NCI-H2081 treated with DMSO at 0.1 percent for 48 hours (cell line): Measurements from ENCODE around the gene NRAS.

ENCODE experiments used
- DNase-seq: peaks from one replicate; lab custom pipeline; 2025; lab: John Stamatoyannopoulos, UW

Gene NRAS

DNA sequence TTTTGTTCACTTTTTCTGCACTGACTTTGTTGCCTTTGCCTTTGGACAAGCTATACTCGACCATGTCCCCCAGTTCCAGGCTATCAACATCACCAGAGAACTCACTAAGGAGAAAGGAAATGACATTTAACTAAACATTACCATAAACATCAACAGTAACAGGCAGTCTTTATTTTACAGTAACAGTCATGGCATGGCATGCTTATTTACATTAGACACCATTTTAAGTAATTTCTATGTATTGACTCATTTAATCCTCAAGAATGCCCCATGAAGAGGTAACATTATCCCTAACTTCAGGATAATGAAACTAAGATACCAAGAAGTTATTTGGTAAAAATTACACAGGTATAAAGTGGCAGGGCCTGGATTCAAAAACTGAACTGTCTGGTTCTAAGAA lies 8.7 kb upstream of the NRAS start:
- no peak for DNase-seq

DNA sequence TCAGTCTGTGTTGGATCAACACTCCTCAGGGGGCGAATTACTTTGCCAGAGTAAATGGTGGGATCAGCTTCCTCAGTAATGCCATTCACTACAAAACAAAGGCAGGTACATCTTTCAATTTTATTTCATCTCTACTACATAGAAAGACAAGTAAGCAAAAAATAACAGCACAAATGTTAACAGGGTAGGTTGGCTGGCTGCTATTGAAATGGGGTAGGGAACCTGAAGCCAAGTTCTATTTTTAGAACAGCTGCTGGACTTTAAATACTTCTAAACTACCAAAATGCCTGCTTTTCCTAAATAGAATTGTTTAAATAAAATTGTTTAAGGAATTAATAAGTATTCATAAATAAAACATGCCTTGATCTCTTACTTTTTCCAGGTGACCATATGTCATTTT lies 7.3 kb upstream of the NRAS start:
- DNase-seq = no peak

DNA sequence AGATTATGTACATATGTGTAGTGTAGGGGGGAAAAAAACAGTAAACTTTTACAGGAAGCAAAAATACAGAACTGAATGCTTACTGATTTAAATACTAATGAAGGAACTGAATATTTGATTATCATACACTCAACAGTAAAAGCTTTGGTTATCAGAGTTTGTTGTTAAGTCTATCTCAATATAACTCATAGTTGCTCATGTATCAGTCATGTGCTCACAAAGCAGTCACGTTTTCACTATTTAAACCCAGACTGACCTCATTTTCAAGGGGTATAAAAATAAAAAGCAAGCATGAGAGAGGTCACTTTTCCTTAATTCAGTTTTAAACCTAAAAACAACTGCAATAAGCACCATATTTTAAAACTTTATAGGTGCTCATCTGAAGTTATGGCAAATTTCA lies 6.9 kb upstream of the NRAS start:
- no peak for DNase-seq

DNA sequence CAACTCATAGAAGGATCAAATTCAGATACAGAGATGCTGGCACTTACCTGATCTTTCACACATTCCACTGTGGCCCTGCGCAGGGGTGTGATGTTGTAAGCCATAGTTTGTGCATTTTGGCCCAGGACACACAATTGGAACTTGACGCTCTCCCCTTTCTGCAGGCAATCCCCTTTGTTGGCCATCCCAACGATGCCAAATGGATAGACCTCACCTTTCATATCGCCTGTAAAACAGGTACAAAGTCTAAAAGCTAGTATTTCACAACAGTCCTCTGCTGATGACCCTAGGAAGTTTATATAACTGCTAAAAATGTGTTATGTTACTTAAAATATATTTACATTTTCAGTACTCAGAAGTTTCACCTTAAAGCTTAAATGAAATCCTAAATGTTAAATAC lies 3.9 kb upstream of the NRAS start:
- no peak for DNase-seq

DNA sequence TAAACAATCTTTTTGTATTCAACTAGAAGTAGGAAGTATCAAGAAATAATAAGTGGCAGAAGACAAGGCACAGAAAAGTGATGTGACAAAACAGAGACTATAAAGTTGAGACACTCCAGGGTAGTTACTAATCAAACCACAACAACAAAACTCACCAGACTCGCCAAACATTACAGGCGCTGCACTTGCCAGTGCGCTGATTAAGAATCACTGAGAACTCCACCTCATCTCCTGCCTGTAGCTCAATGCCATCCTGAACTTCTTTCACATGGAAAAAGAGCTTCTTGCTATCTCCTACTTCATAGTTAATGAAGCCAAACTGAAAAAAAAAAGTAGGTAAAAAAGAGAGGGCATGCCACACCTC lies 2.8 kb upstream of the NRAS start:
- DNase-seq = no peak

DNA sequence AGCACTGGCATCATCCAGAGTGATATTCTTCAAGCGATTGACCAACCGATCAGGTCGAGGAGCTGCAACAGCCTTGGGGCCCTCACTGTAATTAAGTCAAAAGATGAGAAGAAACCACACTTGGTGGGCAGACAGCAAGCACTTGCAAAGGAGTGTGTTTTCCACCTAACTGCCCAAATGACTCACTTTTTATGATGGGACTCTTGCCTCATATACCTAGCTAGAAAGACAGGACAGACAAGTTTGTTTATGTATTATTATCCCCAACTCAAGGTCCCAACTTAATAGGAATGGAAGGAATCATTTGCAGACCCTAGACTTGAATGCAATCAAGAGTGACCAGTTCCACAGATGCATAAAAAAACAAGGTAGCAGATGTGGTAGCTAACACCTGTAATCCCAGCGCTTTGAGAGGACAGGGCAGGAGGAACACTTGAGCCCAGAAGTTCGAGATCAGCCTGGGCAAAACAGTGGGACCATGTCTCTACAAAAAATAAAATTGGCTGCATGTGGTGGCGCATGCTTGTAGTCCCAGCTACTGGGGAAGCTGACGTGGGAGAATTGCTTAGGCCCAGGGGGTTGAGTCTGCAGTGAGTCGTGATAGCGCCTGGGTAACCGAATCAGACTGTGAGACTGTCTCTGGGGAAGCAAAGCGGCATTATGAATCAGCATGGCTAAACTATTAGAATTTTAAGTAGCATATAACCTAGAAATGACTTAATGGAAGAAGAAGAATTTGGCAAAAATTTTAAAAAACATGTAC lies 2.3 kb upstream of the NRAS start:
- DNase-seq = no peak

DNA sequence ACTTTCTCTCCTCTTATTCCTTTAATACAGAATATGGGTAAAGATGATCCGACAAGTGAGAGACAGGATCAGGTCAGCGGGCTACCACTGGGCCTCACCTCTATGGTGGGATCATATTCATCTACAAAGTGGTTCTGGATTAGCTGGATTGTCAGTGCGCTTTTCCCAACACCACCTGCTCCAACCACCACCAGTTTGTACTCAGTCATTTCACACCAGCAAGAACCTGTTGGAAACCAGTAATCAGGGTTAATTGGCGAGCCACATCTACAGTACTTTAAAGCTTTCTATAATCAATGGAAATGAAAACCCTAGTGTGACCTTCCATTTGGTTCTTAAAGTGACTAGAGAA lies 643 bp downstream of the NRAS start:
- no peak for DNase-seq

DNA sequence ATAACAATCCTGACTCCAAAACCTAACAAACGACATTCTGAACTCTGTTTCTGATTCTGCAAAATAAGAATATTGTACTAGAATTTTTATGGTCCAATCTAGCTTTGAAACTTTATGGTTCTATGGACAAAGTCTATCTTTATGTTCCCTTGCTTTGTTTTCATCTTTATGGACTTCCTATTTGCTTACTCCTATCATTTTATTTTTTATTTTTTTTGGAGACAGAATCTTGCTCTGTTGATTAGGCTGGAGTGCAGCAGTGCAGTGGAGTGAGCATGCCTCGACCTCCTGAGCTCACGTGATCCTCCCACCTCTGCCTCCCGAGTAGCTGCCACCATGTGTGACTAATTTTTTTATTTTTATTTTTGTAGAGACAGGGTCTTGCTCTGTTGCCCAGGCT lies 3.6 kb downstream of the NRAS start:
- no peak for DNase-seq

DNA sequence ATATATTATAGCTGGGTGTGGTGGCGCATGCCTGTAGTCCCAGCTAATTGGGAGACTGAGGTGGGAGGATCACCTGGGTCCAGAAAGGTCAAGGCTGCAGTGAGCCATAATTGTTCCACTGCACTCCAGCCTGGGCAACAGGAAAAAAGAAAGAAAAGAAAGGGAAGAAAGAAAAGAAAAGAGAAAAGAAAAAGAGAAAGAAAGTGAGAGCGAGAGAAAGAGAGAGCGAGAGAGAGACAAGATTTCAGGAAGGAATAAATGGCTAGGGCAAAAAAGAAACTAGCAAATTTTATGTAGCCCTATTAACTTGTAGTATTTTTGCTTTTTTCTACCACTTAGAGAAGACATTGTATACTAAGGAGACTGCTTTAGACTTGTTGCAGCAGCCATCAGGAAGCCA lies 6.2 kb downstream of the NRAS start:
- no peak for DNase-seq

DNA sequence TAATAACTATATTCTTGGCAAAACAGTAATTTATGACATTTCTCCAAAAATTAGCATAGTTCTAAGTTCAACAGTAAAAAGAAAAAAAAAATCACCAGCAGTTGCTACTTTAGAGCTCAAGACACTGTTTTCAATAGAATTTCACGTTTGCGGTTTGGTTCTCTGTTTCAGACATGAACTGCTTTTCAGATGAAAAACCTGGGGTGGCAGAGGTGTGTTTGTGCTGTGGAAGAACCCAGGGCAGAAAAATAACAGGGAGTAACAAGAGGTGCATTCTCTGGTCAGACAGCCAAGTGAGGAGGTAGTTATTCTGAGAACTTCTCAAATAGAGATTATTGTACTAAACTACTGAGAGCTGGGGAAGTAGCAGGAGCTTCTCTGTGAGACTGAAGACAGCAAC lies 9.0 kb downstream of the NRAS start:
- no peak for DNase-seq

DNA sequence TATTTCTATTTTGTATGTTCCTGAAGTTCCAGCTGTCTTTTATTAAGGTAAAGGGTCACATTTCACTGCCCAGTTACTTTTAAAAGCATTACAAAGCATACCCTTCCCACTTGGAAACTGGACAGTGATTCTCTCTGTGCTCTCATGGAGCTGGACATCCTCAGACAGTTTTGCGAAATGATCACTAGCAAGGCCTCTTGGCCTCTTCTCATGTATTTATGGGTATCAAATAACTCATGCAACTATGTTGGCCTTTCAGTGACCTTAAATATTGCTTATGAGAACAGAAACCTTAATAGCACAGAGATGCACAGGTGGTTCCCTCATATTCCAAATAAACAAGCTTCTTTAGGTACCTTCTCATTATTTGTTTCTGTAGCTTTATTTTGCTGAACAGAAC lies 13.3 kb downstream of the NRAS start:
- DNase-seq = no peak

DNA sequence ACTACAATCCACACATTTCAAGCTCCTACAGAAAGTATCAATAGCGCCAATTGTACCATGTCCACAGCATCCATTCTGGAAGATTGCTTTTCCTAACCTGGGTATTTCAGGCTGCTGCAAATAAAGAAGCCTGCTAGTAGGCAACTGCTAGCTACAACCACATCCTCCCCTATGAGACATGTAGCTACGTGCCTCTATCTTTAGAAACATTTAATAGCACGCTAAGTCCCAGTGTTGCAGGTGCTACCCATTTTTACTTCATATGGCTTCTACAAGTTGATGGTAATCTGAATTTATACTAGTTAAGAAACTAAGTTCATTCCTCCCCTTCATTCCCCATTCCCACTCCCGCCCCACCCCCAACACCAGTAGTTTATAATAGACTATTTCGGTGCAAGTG lies 13.8 kb downstream of the NRAS start:
- DNase-seq = no peak

DNA sequence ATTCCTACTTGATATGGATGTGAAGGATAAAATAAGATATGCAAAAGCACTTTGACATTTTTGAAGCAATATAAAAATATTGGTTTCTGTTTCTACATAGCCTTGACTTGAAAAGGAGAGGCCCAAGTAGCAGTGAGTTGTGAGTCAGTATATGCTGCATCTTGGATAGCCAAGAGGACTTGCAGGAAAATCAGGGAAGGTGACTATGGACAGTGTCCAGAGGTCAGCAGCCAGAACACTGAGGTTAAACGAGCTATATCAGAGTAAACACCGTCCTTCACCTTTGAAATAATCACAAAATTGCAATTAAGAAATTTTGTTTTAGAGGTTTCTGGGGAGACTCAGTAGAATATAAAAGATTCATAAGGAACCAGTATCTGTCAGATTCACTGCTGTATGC lies 14.6 kb downstream of the NRAS start:
- DNase-seq = no peak

DNA sequence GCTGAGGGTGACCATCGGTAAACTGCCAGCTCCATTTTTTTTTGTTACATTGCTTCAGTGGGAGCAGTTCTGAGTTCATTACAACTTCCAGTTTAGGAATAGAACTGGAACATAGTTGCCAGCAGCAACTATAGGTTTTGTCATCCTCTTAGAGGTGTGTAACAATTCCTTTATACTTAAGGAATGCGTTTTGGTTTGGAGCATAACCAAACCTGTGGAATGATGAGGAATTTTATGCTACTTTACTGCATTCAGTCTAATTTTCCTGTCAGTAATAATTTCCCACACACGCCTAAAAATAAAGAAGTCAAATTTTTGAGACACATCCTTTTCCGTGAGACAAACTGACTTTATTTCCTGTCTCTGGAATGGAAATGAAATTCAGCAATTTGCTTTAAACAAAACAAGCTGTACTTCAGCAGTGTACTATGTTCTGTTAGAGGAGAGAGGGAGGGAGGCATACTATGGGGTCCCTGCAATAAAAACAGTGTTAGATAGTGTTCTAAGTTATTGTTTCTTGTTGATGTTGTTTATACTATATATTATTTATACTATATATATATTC lies 16.5 kb downstream of the NRAS start:
- no peak for DNase-seq

DNA sequence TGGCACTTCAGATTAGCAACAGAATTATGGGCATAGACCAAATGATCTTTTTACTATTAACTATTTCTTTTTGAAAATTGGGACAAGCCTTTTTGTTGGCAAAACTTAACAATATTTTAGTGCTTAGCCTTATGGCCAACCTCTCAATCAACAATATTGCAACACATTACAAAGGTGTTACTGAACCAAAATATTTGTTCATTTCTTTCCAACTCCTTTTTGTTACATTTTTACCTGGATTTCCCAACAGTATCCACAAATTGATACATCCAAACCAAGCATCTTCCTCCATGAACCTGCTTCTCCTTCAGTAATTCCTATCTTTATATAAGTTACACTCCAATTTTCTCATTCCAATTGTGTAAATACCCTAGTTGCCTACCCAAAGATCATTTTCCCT lies 19.8 kb downstream of the NRAS start:
- DNase-seq = no peak

DNA sequence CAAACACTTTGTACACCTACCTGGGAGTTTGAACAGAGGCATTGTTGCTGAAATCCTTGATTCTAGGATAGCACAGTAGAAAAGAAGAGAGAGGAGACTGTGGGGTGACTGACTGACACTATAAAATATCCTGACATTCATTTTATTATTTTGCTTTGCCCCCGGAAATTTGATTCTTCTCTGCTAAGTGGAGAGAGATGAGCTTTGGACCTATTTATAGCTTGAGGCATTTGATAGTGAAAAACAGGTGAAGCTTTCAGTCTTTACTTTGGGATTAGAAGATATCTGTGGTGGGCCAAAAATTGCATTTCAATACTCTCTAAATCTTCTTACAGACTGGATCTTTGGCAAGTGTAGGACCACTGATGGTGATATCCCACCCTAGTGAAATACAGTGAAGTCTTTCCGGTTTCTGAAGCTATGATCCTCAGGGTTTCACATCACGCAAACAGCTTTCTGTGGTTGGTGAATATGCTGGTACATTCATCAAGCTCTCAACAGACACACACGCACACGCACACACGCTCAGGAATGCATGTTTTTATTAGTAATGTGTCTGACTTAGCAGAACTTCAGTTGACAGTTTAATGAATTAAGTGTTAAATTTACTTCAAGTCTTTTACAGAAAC lies 21.0 kb downstream of the NRAS start, which contains the start of gene AMPD1:
Gene AMPD1, minus strand, starts transcription at position 117 of the 629 bp plus-strand sequence. Its CDS starts 75 bp downstream, at position 42.
- no peak for DNase-seq

DNA sequence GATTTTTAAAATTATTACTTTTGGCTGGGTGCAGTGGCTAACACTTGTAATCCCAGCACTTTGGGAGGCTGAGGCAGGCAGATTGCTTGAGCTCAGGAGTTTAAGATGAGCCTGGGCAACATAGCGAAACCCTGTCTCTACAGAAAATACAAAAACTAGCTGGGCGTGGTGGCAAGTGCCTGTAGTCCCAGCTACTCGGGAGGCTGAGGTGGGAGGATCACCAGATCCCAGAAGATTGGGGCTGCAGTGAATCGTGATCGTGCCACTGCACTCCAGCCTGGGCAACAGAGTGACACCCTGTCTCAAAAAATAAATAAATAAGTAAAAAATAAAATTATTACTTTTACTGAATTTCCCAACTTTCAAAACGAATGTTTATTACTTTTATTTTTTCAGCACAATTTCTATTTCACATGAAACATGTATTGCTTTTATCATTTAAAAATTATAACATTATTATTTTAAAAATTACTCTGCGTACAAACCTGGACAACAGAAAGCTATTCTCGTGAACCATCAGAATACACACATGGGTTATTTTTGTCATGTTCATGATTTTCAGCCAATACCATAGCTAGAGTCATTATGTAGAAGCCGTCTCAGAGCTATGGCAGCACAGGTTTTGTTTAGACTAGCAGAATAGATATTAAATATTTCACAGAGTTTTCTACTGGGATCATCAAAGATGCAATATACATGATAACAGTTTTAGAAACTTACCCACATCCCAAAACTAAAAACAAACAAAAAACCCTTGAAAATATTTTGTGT lies 21.8 kb downstream of the NRAS start:
- DNase-seq = no peak

DNA sequence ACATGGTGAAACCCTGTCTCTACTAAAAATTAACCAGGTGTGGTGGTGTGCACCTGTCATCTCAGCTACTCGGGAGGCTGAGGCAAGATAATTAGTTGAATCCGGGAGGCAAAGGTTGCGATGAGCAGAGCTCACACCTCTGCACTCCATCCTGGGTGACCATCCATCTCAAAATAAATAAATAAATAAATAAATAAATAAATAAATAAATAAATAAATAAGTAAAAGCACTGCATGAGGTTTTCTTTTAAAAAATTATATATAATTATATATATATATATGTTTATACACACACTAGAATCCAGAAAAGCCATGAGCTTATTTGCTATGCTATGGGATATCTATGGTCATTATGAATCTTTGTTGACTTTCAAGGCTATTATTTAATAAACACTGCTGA lies 23.6 kb downstream of the NRAS start:
- no peak for DNase-seq

DNA sequence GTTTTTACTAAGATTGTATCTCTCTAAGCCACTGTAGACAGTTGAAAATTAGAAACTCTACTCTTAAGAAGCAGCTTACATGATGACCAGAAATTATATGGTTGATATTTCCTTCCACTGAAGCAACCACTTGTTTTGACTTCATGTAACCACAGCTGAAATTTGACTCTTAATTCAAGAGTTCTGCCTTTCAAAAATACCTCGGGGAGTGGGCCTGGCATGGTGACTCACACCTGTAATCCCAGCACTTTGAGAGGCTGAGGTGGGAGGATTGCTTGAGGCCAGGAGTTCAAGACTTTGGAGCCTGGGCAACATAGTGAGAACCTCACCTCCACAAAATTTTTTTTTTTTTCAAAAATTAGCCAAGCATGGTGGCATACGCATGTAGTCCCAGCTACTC lies 25.5 kb downstream of the NRAS start:
- no peak for DNase-seq

DNA sequence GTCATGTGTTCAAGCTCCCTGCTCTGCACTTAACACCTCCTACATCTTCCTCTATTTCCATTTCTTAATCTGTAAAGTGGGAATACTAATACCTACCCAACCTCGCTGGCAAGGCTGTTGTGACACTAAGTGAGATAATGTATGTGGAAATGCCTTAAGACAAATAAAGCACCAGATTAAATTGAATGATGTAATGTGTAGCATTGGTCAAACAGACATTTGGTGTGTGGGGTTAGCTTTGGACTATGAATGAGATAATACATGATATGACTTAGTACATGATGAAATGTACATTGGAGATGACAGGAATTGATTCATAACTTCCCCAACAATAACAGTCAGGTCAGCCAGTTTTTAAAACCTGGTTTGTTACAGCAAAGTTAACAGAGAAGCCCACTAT lies 26.4 kb downstream of the NRAS start:
- DNase-seq = no peak

DNA sequence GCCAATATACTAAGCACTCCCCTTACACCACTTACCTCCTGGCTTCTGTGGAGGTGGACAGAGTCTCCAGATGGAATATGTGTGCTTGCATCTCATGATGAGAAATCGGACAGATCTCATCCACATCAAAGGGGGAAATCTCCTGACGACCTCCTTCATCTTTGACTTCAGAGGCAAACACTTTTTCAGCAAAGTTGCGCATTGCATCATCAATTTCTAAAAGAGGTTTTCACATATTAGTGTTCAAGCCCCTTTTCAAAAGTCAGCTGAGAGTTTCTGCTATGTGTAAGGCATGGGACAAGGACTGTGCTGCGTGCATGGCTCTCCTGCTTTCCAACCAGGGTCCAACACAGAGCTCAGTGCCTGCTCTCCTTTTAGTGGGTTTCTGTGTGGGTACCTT lies 28.0 kb downstream of the NRAS start:
- DNase-seq = no peak

DNA sequence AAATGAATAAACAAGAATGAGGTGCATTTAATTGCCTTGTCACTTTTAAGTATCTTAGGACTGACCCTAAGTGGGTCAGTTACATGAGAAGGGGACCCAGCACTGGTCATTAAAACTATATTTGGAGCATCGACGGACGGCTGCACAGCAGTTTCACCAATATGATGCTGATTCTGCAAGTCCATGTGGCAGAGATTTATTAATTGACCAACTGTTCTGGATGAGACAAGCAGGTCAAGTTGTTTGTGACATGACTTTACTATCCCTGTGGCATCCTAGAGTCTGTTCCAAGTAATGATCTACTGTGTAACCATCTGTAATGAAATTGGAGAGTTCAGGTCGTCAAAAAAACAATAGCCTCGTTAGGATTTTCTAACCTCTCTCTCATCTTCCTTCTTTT lies 30.7 kb downstream of the NRAS start:
- DNase-seq = no peak

DNA sequence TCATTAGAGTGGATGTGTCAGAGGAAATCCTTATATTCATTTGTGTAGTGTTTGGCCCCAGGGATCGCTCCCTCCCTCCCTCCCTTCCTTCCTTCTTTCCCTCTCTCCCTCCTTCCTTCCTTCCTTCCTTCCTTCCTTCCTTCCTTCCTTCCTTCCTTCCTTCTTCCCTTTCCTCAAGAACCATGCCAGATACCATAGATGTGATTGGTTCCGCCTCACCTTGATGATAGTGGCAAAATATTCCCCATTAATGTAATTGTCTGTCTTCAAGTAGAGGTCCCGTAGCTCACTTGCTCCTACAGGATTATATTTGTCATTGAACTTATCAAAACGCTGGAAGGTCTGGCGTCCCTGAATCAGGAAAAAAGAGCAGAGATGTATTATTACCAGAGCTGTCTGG lies 38.9 kb downstream of the NRAS start:
- DNase-seq = no peak
